GM23338 (cell line): ENCODE data around the gene TMEM61. TPM values are rescaled to one million over a fixed set of nuclear protein-coding genes. Genes with fewer than 3 reads are reported as not detected.

Experiments
- ATAC-seq: fragments of 200-7000 bp; cut with Tn5 transposase; 3 replicates; pipeline ENCODE4 v1.9.1; 2020
- DNase-seq: peaks from one replicate; pipeline ENCODE4 v3.0.0-alpha.2; 2015; ENCODE audit warnings: low spot score
- H2AFZ ChIP-seq: fragments of 200-600 bp; sonication (generic); 2 replicates; pipeline ENCODE4 v1.8.0; 2016; ENCODE audit warnings: antibody characterized with exemption, mild to moderate bottlenecking, moderate library complexity
- H3F3A ChIP-seq: fragments of 200-600 bp; sonication (generic); replicated peaks from 2 replicates; pipeline ENCODE4 v1.8.0; 2017; ENCODE audit warnings: antibody characterized with exemption, mixed run types, low read depth
- H3K27ac ChIP-seq: fragments of 200-600 bp; sonication (generic); 2 replicates; pipeline ENCODE4 v1.6.1; 2016; ENCODE audit warnings: low read depth
- H3K27me3 ChIP-seq: fragments of 200-600 bp; sonication (generic); 2 replicates; pipeline ENCODE4 v1.8.0; 2016; ENCODE audit warnings: mild to moderate bottlenecking, mixed run types, moderate library complexity; ENCODE audit not compliant: insufficient read depth
- H3K36me3 ChIP-seq: fragments of 200-600 bp; sonication (generic); 2 replicates; pipeline ENCODE4 v1.8.0; 2016; ENCODE audit warnings: mild to moderate bottlenecking; ENCODE audit not compliant: insufficient read depth
- H3K4me1 ChIP-seq: fragments of 200-600 bp; sonication (generic); 2 replicates; pipeline ENCODE4 v1.8.0; 2016; ENCODE audit warnings: mild to moderate bottlenecking, moderate library complexity; ENCODE audit not compliant: insufficient read depth
- H3K4me2 ChIP-seq: fragments of 200-600 bp; sonication (generic); 2 replicates; pipeline ENCODE4 v1.7.1; 2017; ENCODE audit warnings: mixed run types
- H3K4me3 ChIP-seq: fragments of 200-600 bp; sonication (generic); 2 replicates; pipeline ENCODE4 v1.6.1; 2016; ENCODE audit warnings: mixed run types
- H3K79me2 ChIP-seq: fragments of 200-600 bp; sonication (generic); replicated peaks from 2 replicates; pipeline ENCODE4 v1.8.0; 2017; ENCODE audit warnings: mild to moderate bottlenecking; ENCODE audit not compliant: insufficient read depth
- H3K9me2 ChIP-seq: fragments of 200-600 bp; sonication (generic); 2 replicates; pipeline ENCODE4 v1.8.0; 2017; ENCODE audit not compliant: insufficient read depth
- H4K20me1 ChIP-seq: fragments of 200-600 bp; sonication (generic); replicated peaks from 2 replicates; pipeline ENCODE4 v1.8.0; 2017; ENCODE audit warnings: mild to moderate bottlenecking; ENCODE audit not compliant: insufficient read depth
- H3K27ac Mint-ChIP-seq: 2 replicates; pipeline ENCODE4 v1.8.0; 2020; ENCODE audit warnings: inconsistent platforms, mild to moderate bottlenecking, moderate library complexity, mixed read lengths
- H3K27me3 Mint-ChIP-seq: 3 replicates; pipeline ENCODE4 v1.8.0; 2022; ENCODE audit warnings: low read depth, mild to moderate bottlenecking, moderate library complexity, mixed read lengths, inconsistent platforms; ENCODE audit not compliant: insufficient read depth, poor library complexity
- H3K36me3 Mint-ChIP-seq: 3 replicates; pipeline ENCODE4 v1.8.0; 2021; ENCODE audit warnings: low read depth, mild to moderate bottlenecking, inconsistent platforms, moderate library complexity, mixed read lengths
- H3K4me1 Mint-ChIP-seq: 3 replicates; pipeline ENCODE4 v1.8.0; 2020; ENCODE audit warnings: mild to moderate bottlenecking, inconsistent platforms, mixed read lengths
- H3K4me3 Mint-ChIP-seq: 3 replicates; pipeline ENCODE4 v1.8.0; 2021; ENCODE audit warnings: moderate library complexity, mild to moderate bottlenecking, inconsistent platforms, mixed read lengths
- H3K9me3 Mint-ChIP-seq: 3 replicates; pipeline ENCODE4 v1.8.0; 2020; ENCODE audit warnings: moderate library complexity, mild to moderate bottlenecking, inconsistent platforms, mixed read lengths
- CREB1 ChIP-seq: fragments of 250-450 bp; sonication (Bioruptor Pico); IDR thresholded peaks from 2 replicates; pipeline ENCODE4 v1.5.0; 2020; ENCODE audit warnings: low read depth, mild to moderate bottlenecking, moderate library complexity
- NANOG ChIP-seq: IDR thresholded peaks from 2 replicates; pipeline ENCODE4 v1.6.1; 2016; ENCODE audit warnings: antibody characterized with exemption, borderline replicate concordance
- POLR2AphosphoS5 ChIP-seq: IDR thresholded peaks from 2 replicates; pipeline ENCODE4 v1.6.1; 2016; ENCODE audit warnings: antibody characterized with exemption, low read depth
- polyA plus RNA-seq: library from polyadenylated mRNA; unstranded; fragments of >200 nt; fragmentation: Nextera tagmentation; extraction: Ambion mirVana; gene quantifications from 2 replicates; pipeline ENCODE4 v1.2.1, GENCODE V29; 2016
- total RNA-seq: library from RNA; depleted of rRNA; stranded (reverse); fragments of >200 nt; shearing (Covaris generic); gene quantifications from 2 replicates; pipeline ENCODE4 v1.2.3, GENCODE V29; 2014
- TF ChIP-seq, protein P1 (sequence below): fragments of 250-450 bp; sonication (Bioruptor Pico); IDR thresholded peaks from 2 replicates; pipeline ENCODE4 v1.5.0; 2020; ENCODE audit warnings: mild to moderate bottlenecking, moderate library complexity

The TMEM61 gene
- total and polyA plus RNA-seq, 2 experiments from 2014 or later, result 2.0 to 3.6 TPM

GRCh38 chr1:55000110-55001085 is 20.0 kb downstream of the TMEM61 start:
- H3K27ac ChIP-seq, result no peak overlapping the region
- peaks cover 37% of the 10 kb centered on the region for H3K27me3 Mint-ChIP-seq

More at GRCh38 chr1:55000110-55001085, 20.0 kb downstream of the TMEM61 start:
- peaks cover 49% of the 10 kb centered on the region for H3K27me3 ChIP-seq
- H3K36me3 ChIP-seq, result no peaks in the 10 kb centered on the region
- H3K9me3 Mint-ChIP-seq, result no peaks in the 10 kb centered on the region; the same call in 2 of the 3 replicates
- ATAC-seq (peak; percentile 3; the same call in 1 of the 3 replicates), DNase-seq (no peak)
- H3K4me3 ChIP-seq, result no peak overlapping the region
- peaks cover 3% of the 10 kb centered on the region; the same call in 1 of the 2 replicates for H3F3A ChIP-seq
- peaks cover 21% of the 10 kb centered on the region for H3K4me1 ChIP-seq
- H3K9me2 ChIP-seq, result no peaks in the 10 kb centered on the region
- H3K4me1 Mint-ChIP-seq, result peaks cover 23% of the 10 kb centered on the region
- TF ChIP-seq NANOG (no peak), CREB1 (no peak), POLR2AphosphoS5 (peak; percentile 38; the same call in 1 of the 2 replicates)
- TF ChIP-seq, protein P1, sequence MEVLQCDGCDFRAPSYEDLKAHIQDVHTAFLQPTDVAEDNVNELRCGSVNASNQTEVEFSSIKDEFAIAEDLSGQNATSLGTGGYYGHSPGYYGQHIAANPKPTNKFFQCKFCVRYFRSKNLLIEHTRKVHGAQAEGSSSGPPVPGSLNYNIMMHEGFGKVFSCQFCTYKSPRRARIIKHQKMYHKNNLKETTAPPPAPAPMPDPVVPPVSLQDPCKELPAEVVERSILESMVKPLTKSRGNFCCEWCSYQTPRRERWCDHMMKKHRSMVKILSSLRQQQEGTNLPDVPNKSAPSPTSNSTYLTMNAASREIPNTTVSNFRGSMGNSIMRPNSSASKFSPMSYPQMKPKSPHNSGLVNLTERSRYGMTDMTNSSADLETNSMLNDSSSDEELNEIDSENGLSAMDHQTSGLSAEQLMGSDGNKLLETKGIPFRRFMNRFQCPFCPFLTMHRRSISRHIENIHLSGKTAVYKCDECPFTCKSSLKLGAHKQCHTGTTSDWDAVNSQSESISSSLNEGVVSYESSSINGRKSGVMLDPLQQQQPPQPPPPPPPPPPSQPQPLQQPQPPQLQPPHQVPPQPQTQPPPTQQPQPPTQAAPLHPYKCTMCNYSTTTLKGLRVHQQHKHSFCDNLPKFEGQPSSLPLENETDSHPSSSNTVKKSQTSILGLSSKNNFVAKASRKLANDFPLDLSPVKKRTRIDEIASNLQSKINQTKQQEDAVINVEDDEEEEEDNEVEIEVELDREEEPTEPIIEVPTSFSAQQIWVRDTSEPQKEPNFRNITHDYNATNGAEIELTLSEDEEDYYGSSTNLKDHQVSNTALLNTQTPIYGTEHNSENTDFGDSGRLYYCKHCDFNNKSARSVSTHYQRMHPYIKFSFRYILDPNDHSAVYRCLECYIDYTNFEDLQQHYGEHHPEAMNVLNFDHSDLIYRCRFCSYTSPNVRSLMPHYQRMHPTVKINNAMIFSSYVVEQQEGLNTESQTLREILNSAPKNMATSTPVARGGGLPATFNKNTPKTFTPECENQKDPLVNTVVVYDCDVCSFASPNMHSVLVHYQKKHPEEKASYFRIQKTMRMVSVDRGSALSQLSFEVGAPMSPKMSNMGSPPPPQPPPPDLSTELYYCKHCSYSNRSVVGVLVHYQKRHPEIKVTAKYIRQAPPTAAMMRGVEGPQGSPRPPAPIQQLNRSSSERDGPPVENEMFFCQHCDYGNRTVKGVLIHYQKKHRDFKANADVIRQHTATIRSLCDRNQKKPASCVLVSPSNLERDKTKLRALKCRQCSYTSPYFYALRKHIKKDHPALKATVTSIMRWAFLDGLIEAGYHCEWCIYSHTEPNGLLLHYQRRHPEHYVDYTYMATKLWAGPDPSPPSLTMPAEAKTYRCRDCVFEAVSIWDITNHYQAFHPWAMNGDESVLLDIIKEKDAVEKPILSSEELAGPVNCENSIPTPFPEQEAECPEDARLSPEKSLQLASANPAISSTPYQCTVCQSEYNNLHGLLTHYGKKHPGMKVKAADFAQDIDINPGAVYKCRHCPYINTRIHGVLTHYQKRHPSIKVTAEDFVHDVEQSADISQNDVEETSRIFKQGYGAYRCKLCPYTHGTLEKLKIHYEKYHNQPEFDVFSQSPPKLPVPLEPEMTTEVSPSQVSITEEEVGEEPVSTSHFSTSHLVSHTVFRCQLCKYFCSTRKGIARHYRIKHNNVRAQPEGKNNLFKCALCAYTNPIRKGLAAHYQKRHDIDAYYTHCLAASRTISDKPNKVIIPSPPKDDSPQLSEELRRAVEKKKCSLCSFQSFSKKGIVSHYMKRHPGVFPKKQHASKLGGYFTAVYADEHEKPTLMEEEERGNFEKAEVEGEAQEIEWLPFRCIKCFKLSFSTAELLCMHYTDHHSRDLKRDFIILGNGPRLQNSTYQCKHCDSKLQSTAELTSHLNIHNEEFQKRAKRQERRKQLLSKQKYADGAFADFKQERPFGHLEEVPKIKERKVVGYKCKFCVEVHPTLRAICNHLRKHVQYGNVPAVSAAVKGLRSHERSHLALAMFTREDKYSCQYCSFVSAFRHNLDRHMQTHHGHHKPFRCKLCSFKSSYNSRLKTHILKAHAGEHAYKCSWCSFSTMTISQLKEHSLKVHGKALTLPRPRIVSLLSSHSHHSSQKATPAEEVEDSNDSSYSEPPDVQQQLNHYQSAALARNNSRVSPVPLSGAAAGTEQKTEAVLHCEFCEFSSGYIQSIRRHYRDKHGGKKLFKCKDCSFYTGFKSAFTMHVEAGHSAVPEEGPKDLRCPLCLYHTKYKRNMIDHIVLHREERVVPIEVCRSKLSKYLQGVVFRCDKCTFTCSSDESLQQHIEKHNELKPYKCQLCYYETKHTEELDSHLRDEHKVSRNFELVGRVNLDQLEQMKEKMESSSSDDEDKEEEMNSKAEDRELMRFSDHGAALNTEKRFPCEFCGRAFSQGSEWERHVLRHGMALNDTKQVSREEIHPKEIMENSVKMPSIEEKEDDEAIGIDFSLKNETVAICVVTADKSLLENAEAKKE, result no peak
- no peaks in the 10 kb centered on the region; the same call in 1 of the 2 replicates for H4K20me1 ChIP-seq
- no peak overlapping the region for H3K4me3 Mint-ChIP-seq
- no peaks in the 10 kb centered on the region for H3K36me3 Mint-ChIP-seq
- H3K4me2 ChIP-seq, result no peak overlapping the region
- H2AFZ ChIP-seq, result no peak overlapping the region
- H3K79me2 ChIP-seq, result no peaks in the 10 kb centered on the region
- no peak overlapping the region for H3K27ac Mint-ChIP-seq
